Ascending aorta (tissue), 2 donors: Measurements from ENCODE around the gene TBC1D9B. TPM values are rescaled to one million over a fixed set of nuclear protein-coding genes. Genes with fewer than 3 reads are reported as not detected.

Experiments
- DNase-seq, 2 donors: peaks; one replicate each; pipeline ENCODE4 v3.0.0-alpha.2; 2019; ENCODE audit warnings: low spot score in 2 of 2
- H3K27ac ChIP-seq, 2 donors: fragments of 200-600 bp; sonication (generic); one replicate each; pipeline ENCODE4 v1.5.1; 2016 to 2017; ENCODE audit warnings: mild to moderate bottlenecking in 1 of 2
- H3K27me3 ChIP-seq: fragments of 200-600 bp; sonication (generic); one replicate; pipeline ENCODE4 v1.5.1; 2017
- H3K36me3 ChIP-seq, 2 donors: fragments of 200-600 bp; sonication (generic); one replicate each; pipeline ENCODE4 v1.5.1; 2016
- H3K4me1 ChIP-seq, 2 donors: fragments of 200-600 bp; sonication (generic); one replicate each; pipeline ENCODE4 v1.5.1; 2016 to 2017; ENCODE audit warnings: mild to moderate bottlenecking in 1 of 2
- H3K4me3 ChIP-seq, 2 donors: fragments of 200-600 bp; sonication (generic); one replicate each; pipeline ENCODE4 v1.5.1; 2016 to 2017; ENCODE audit warnings: mild to moderate bottlenecking in 1 of 2
- H3K9me3 ChIP-seq, 2 donors: fragments of 200-600 bp; sonication (generic); one replicate each; pipeline ENCODE4 v1.5.1; 2016
- CTCF ChIP-seq, 3 experiments: fragments of 200-600 bp in 2 of 3; fragments of 450-650 bp in 1 of 3; sonication (generic) in 2 of 3; IDR thresholded peaks; one replicate each; pipeline ENCODE4 v1.5.1; 2016 to 2019; ENCODE audit warnings: antibody characterized with exemption in 3 of 3, mild to moderate bottlenecking in 1 of 3, moderate library complexity in 1 of 3
- intact Hi-C: fragments of 100-400 bp; cut with DNase I; formaldehyde crosslinking; loops from one replicate; pipeline ENCODE4 v1.15.1; 2023
- total RNA-seq: library from RNA; depleted of rRNA; stranded (reverse); fragments of >200 nt; gene quantifications from one replicate; pipeline ENCODE4 v1.1.0, GENCODE V29; 2016

The TBC1D9B gene
- total RNA-seq, 1 donor from 2014 or later: 220 TPM

- intact Hi-C loops: no loop called here
- H3K27ac ChIP-seq: no peak overlapping the region
- no peaks in the 10 kb centered on the region for H3K4me1 ChIP-seq
- no peak for DNase-seq
- H3K36me3 ChIP-seq: no peaks in the 10 kb centered on the region
- no peaks in the 10 kb centered on the region for H3K27me3 ChIP-seq
- no peak overlapping the region for H3K4me3 ChIP-seq
- no peak for TF ChIP-seq CTCF (IDR thresholded peaks at IDR 0.05)
- no peaks in the 10 kb centered on the region for H3K9me3 ChIP-seq
Measured at GRCh38 chr5:179920175-179920574, 12.5 kb upstream of the TBC1D9B start.

GRCh38 chr5:179919487-179920060, 11.9 kb upstream of the TBC1D9B start:
- no peak for DNase-seq
- H3K27me3 ChIP-seq: no peaks in the 10 kb centered on the region
- no peak for TF ChIP-seq CTCF (IDR thresholded peaks at IDR 0.05)
- H3K36me3 ChIP-seq: no peaks in the 10 kb centered on the region
- H3K4me3 ChIP-seq: no peak overlapping the region
- no peaks in the 10 kb centered on the region for H3K9me3 ChIP-seq
- no peaks in the 10 kb centered on the region for H3K4me1 ChIP-seq
- no peak overlapping the region for H3K27ac ChIP-seq
- intact Hi-C loops: no loop called here

GRCh38 chr5:179918742-179919486, 11.2 kb upstream of the TBC1D9B start:
- no peak for DNase-seq
- no peak overlapping the region for H3K4me3 ChIP-seq
- H3K27ac ChIP-seq: no peak overlapping the region
- intact Hi-C loops: no loop called here
- H3K9me3 ChIP-seq: no peaks in the 10 kb centered on the region
- no peaks in the 10 kb centered on the region for H3K4me1 ChIP-seq
- no peak for TF ChIP-seq CTCF (IDR thresholded peaks at IDR 0.05)
- no peaks in the 10 kb centered on the region for H3K36me3 ChIP-seq
- no peaks in the 10 kb centered on the region for H3K27me3 ChIP-seq

- Histone ChIP-seq H3K36me3 (no peaks in the 10 kb centered on the region), H3K9me3 (no peaks in the 10 kb centered on the region), H3K27ac (no peak overlapping the region), H3K4me3 (no peak overlapping the region), H3K27me3 (no peaks in the 10 kb centered on the region), H3K4me1 (no peaks in the 10 kb centered on the region)
- peak in 1 of 2 donors; percentile 54 for DNase-seq
- intact Hi-C loops: no loop called here
- no peak for TF ChIP-seq CTCF (IDR thresholded peaks at IDR 0.05)
Measured at GRCh38 chr5:179916523-179916922, 8.8 kb upstream of the TBC1D9B start.

GRCh38 chr5:179915406-179915935, 7.8 kb upstream of the TBC1D9B start:
- H3K27ac ChIP-seq: no peak overlapping the region

More at GRCh38 chr5:179915406-179915935, 7.8 kb upstream of the TBC1D9B start:
- no peaks in the 10 kb centered on the region for H3K9me3 ChIP-seq
- no peaks in the 10 kb centered on the region for H3K27me3 ChIP-seq
- peak in 1 of 2 donors; percentile 12 for DNase-seq
- intact Hi-C loops: no loop called here
- no peak for TF ChIP-seq CTCF (IDR thresholded peaks at IDR 0.05)
- H3K36me3 ChIP-seq: no peaks in the 10 kb centered on the region
- H3K4me1 ChIP-seq: no peaks in the 10 kb centered on the region
- no peak overlapping the region for H3K4me3 ChIP-seq
